Endometrium (tissue), 2 donors: Measurements from ENCODE around the gene SCLY.
A peak's percentile ranks its signal among the peaks of the same experiment; 100 is the strongest.
"Not testable (repeated sequence)": the region's sequence is repeated elsewhere in the genome, so short reads cannot be mapped to it uniquely, and the experiment has no call there.

ENCODE experiments used
- FAIRE-seq: peaks from 2 replicates; lab custom pipeline; 2012; peaks lifted over from hg19 to GRCh38; lab: Jason Lieb, UNC
- donor health status: control.
- donor health status: control.

Gene SCLY

GRCh38 chr2:238060542-238061314 lies at the start of gene SCLY:
TSS of gene SCLY (plus strand) at chr2:238061001. CDS start at chr2:238061055, 54 bp downstream.
- FAIRE-seq: peak; percentile 15

- no peak for FAIRE-seq
Measured at GRCh38 chr2:238013806-238014205, 47.0 kb upstream of the SCLY start.

- no peak for FAIRE-seq
Measured at GRCh38 chr2:238015705-238016104, 45.1 kb upstream of the SCLY start.

- FAIRE-seq: no peak
Measured at GRCh38 chr2:238016526-238016925, 44.3 kb upstream of the SCLY start.

GRCh38 chr2:238019962-238020361 lies 40.8 kb upstream of the SCLY start:
- no peak for FAIRE-seq

- no peak for FAIRE-seq
Measured at GRCh38 chr2:238020816-238021215, 40.0 kb upstream of the SCLY start.

- FAIRE-seq: no peak
Measured at GRCh38 chr2:238021327-238021726, 39.5 kb upstream of the SCLY start.

- no peak for FAIRE-seq
Measured at GRCh38 chr2:238022594-238023157, 38.1 kb upstream of the SCLY start.

GRCh38 chr2:238023608-238024007 lies 37.2 kb upstream of the SCLY start:
- FAIRE-seq: no peak

- FAIRE-seq: no peak
Measured at GRCh38 chr2:238024986-238025385, 35.8 kb upstream of the SCLY start.

GRCh38 chr2:238025741-238026360 lies 35.0 kb upstream of the SCLY start:
- FAIRE-seq: no peak

GRCh38 chr2:238027058-238027457 lies 33.7 kb upstream of the SCLY start:
- no peak for FAIRE-seq

- FAIRE-seq: no peak
Measured at GRCh38 chr2:238027591-238028415, 33.0 kb upstream of the SCLY start.

- no peak for FAIRE-seq
Measured at GRCh38 chr2:238029853-238030252, 30.9 kb upstream of the SCLY start.

- no peak for FAIRE-seq
Measured at GRCh38 chr2:238030422-238031155, 30.2 kb upstream of the SCLY start.

- no peak for FAIRE-seq
Measured at GRCh38 chr2:238031751-238032150, 29.1 kb upstream of the SCLY start.

GRCh38 chr2:238032755-238033337 lies 28.0 kb upstream of the SCLY start:
- no peak for FAIRE-seq

- FAIRE-seq: not testable (repeated sequence)
Measured at GRCh38 chr2:238033991-238034390, 26.8 kb upstream of the SCLY start.

- FAIRE-seq: no peak
Measured at GRCh38 chr2:238038203-238038602, 22.6 kb upstream of the SCLY start.

- no peak for FAIRE-seq
Measured at GRCh38 chr2:238039151-238039550, 21.6 kb upstream of the SCLY start.

- FAIRE-seq: no peak
Measured at GRCh38 chr2:238039985-238040384, 20.8 kb upstream of the SCLY start.
